SU-DHL-6 (cell line): ENCODE measurements around the gene ZDHHC7.

Source experiments
- H2AFZ ChIP-seq: fragments of 200-600 bp; sonication (generic); 2 replicates; pipeline ENCODE4 v1.6.1; 2014; ENCODE audit warnings: low read depth, mild to moderate bottlenecking, moderate library complexity, mixed read lengths, antibody characterized with exemption, low read length; ENCODE audit not compliant: severe bottlenecking
- H3F3A ChIP-seq: fragments of 200-600 bp; shearing (Covaris generic); 2 replicates; pipeline ENCODE4 v1.6.0; 2016; ENCODE audit warnings: antibody characterized with exemption, mild to moderate bottlenecking; ENCODE audit not compliant: insufficient read depth
- H3K27ac ChIP-seq: fragments of 200-600 bp; sonication (generic); 2 replicates; pipeline ENCODE4 v1.5.1; 2016; ENCODE audit warnings: low read depth, mild to moderate bottlenecking, low read length, moderate library complexity, mixed read lengths
- H3K27me3 ChIP-seq: fragments of 200-600 bp; sonication (generic), shearing (Covaris generic); 2 replicates; pipeline ENCODE4 v1.6.0; 2014; ENCODE audit warnings: mild to moderate bottlenecking, low read length
- H3K36me3 ChIP-seq: fragments of 200-600 bp; sonication (generic); 2 replicates; pipeline ENCODE4 v1.6.1; 2014; ENCODE audit warnings: mild to moderate bottlenecking, low read length, mixed read lengths
- H3K4me2 ChIP-seq: fragments of 300-600, 200-600 bp; shearing (Covaris generic), sonication (generic); 2 replicates; pipeline ENCODE4 v1.6.0; 2014; ENCODE audit warnings: low read length, low read depth, mild to moderate bottlenecking; ENCODE audit not compliant: poor library complexity, severe bottlenecking
- H3K4me3 ChIP-seq: fragments of 200-600 bp; sonication (generic); 2 replicates; pipeline ENCODE4 v1.5.1; 2014; ENCODE audit warnings: antibody characterized with exemption, low read length, mild to moderate bottlenecking, mixed read lengths; ENCODE audit not compliant: insufficient read depth, poor library complexity, severe bottlenecking
- H3K79me2 ChIP-seq: fragments of 200-600 bp; sonication (generic); 2 replicates; pipeline ENCODE4 v1.6.1; 2014; ENCODE audit warnings: mild to moderate bottlenecking, low read length, moderate library complexity; ENCODE audit not compliant: insufficient read depth
- H3K9ac ChIP-seq: fragments of 200-600 bp; sonication (generic); 2 replicates; pipeline ENCODE4 v1.7.0; 2014; ENCODE audit warnings: mild to moderate bottlenecking, low read length
- H3K9me2 ChIP-seq: fragments of 200-600 bp; sonication (generic); replicated peaks from 2 replicates; pipeline ENCODE4 v1.6.1; 2014; ENCODE audit warnings: low read length; ENCODE audit not compliant: insufficient read depth
- H3K9me3 ChIP-seq: fragments of 200-600 bp; sonication (generic); 2 replicates; pipeline ENCODE4 v1.6.1; 2014; ENCODE audit warnings: low read length, mixed read lengths; ENCODE audit not compliant: insufficient read depth
- H4K20me1 ChIP-seq: fragments of 200-600 bp; sonication (generic); 2 replicates; pipeline ENCODE4 v1.6.1; 2014; ENCODE audit warnings: low read depth, mild to moderate bottlenecking, antibody characterized with exemption, low read length, moderate library complexity, mixed read lengths
- EZH2phosphoT487 ChIP-seq: fragments of 200-600 bp; sonication (generic), shearing (Covaris generic); conservative IDR thresholded peaks from 2 replicates; pipeline ENCODE4 v1.6.1; 2018; ENCODE audit warnings: mild to moderate bottlenecking, antibody characterized with exemption, low read length, moderate library complexity, mixed read lengths
- TF ChIP-seq, protein P1 (sequence below): fragments of 200-600 bp; sonication (generic); IDR thresholded peaks from one replicate; pipeline ENCODE4 v1.5.1; 2017; ENCODE audit warnings: antibody characterized with exemption, mild to moderate bottlenecking, low read length, moderate library complexity; ENCODE audit not compliant: insufficient read depth, poor library complexity, severe bottlenecking

ZDHHC7 gene

DNA sequence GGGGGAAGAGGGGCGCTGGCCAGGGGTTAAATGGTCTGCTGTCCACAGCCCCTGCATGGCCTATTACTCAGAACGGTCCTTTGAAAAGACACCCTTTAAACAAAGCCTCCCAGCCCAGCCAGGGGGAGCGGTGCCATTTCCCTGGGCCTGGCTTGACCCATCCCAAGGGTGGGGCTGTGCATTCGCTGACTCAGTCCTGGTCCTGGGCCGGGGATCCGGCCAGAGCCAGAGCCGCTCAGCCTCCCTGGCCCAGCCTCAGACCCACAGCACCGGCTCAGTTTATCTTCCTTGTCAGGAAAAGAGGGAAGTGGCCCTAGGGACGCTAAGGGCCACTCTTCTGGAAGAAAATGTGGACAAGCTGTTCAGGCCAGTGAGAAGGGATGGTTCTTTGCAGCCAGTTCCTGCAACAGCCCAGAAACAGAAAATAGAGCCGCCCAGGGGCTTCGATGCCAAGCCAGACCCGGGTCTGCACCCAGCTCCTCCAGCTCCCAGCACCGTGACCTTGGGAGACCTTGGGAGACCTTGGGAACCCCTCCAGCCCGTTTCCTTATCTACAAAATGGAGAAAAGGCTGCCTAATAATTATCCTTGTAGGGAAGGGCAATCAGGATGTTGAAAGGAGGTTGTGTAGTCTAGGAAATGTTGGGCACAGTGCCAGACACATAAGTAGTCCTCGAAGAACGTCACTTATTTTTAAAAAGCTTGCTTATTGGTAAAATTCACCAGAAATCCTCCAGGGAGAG, 82.5 kb downstream of the ZDHHC7 start:
- Histone ChIP-seq H3K27ac (no peak overlapping the region), H4K20me1 (no peaks in the 10 kb centered on the region), H3K4me3 (no peak overlapping the region), H3K79me2 (no peaks in the 10 kb centered on the region), H3K36me3 (no peaks in the 10 kb centered on the region), H3K9me2 (no peaks in the 10 kb centered on the region), H3K4me2 (no peak overlapping the region), H3K27me3 (no peaks in the 10 kb centered on the region), H3K9me3 (no peaks in the 10 kb centered on the region), H2AFZ (no peak overlapping the region), H3F3A (no peaks in the 10 kb centered on the region), H3K9ac (no peak overlapping the region)
- TF ChIP-seq, protein P1, sequence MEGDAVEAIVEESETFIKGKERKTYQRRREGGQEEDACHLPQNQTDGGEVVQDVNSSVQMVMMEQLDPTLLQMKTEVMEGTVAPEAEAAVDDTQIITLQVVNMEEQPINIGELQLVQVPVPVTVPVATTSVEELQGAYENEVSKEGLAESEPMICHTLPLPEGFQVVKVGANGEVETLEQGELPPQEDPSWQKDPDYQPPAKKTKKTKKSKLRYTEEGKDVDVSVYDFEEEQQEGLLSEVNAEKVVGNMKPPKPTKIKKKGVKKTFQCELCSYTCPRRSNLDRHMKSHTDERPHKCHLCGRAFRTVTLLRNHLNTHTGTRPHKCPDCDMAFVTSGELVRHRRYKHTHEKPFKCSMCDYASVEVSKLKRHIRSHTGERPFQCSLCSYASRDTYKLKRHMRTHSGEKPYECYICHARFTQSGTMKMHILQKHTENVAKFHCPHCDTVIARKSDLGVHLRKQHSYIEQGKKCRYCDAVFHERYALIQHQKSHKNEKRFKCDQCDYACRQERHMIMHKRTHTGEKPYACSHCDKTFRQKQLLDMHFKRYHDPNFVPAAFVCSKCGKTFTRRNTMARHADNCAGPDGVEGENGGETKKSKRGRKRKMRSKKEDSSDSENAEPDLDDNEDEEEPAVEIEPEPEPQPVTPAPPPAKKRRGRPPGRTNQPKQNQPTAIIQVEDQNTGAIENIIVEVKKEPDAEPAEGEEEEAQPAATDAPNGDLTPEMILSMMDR: no peak
- TF ChIP-seq EZH2phosphoT487: no peak

DNA sequence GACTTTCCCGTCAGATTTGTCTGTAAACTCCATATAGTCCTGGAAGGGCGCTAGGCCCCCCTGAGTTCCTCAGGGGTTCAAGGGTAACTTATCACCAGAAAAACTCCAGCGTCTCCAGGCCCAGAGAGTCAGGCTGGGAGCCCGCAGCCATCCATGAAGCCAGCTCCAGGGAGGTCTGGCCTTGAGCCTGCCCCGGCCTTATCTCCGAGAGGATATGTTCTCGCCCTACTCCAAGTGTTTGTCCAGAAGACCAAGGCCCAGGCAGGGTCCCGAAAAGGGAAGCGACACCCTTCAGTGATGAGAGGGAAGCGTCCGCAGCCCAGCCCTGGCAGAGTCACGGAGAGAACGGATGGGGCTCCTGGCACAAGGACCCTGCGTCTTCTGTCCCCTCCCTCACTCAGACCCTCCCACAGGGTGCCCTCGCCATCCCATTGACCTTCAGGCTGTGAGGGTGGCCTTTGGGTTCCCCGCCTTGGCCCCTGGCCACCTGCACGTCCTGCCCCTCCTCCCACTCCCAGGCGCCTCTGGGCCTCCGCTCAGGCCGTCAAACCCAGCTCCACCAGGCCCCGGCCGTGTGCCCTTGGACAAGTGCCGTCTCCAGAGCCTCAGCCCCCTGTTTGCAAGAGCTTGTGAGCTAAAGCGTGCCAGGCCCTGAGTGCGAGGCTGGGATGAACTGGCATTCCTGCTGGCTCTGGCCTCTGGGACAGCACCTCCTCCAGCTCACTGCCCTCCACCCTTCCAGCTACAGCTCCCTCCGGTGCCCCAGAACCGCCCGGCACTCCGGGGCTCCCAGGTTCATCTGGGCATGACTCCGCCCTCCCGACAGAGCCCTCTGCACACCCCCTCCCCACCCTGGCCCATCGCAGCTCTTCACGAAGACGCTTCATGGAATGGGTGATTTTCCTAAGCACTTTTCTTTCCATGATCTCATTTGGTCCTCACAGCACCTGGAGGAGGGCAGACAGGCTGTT, 83.4 kb downstream of the ZDHHC7 start:
- Histone ChIP-seq H3K27ac (no peak overlapping the region), H3K9ac (no peak overlapping the region), H4K20me1 (no peaks in the 10 kb centered on the region), H3F3A (no peaks in the 10 kb centered on the region), H3K27me3 (no peaks in the 10 kb centered on the region), H3K4me3 (no peak overlapping the region), H3K79me2 (no peaks in the 10 kb centered on the region), H3K36me3 (no peaks in the 10 kb centered on the region), H3K9me3 (no peaks in the 10 kb centered on the region), H3K9me2 (no peaks in the 10 kb centered on the region), H3K4me2 (no peak overlapping the region), H2AFZ (no peak overlapping the region)
- no peak for TF ChIP-seq EZH2phosphoT487
- TF ChIP-seq, protein P1: no peak

DNA sequence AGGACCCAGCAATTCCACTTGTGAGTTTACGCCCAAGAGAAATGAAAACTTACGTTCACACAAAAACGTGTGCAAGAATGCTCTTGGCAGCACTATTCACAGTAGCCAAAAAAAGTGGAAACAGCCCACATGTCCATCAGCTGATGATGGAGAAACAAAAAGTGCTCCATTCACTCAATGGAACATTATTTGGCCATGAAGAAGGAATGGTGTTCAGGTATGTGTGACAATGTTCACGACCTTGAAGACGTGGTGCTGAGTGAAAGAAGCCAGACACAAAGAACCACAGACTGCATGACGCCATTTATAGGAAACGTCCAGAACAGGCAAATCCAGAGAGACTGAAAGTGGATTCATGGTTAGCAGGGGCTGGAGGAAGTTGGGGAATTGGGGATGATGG, 84.9 kb downstream of the ZDHHC7 start:
- Histone ChIP-seq H3K36me3 (no peaks in the 10 kb centered on the region), H3K9me2 (no peaks in the 10 kb centered on the region), H3K9ac (no peak overlapping the region), H3K4me3 (no peak overlapping the region), H3K27me3 (no peaks in the 10 kb centered on the region), H3K4me2 (no peak overlapping the region), H3K79me2 (no peaks in the 10 kb centered on the region), H4K20me1 (no peaks in the 10 kb centered on the region), H3F3A (no peaks in the 10 kb centered on the region), H2AFZ (no peak overlapping the region), H3K27ac (no peak overlapping the region), H3K9me3 (no peaks in the 10 kb centered on the region)
- TF ChIP-seq, protein P1: no peak
- TF ChIP-seq EZH2phosphoT487: no peak
